ENCODE measurements around the gene SLC37A3. TPM values are rescaled to one million over a fixed set of nuclear protein-coding genes. Genes with fewer than 3 reads are reported as not detected.

Gene SLC37A3
- total RNA-seq, 1 donor from 2014 or later: 37.0 TPM

DNA sequence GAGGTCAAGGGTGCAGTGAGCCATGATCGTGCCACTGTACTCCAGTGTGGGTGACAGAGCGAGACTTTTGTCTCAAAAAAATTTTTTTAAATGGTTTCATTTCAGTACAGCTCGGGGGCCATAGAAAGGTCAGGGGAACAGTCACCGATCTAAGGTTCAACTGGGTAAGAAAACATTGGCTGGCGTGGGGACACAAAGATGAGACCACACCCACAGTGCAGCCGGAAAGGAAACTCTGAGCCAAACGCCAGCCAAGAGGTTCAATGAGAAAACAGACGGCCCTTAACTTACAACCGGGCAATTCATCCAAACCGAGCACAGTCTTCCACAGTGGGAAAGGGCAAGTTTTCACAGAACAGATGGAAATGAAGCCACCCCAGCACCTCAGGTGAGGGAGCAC is 65.1 kb downstream of the SLC37A3 start:
- no peak for DNase-seq (ENCODE audit: low read depth)
- TF ChIP-seq, protein P1, sequence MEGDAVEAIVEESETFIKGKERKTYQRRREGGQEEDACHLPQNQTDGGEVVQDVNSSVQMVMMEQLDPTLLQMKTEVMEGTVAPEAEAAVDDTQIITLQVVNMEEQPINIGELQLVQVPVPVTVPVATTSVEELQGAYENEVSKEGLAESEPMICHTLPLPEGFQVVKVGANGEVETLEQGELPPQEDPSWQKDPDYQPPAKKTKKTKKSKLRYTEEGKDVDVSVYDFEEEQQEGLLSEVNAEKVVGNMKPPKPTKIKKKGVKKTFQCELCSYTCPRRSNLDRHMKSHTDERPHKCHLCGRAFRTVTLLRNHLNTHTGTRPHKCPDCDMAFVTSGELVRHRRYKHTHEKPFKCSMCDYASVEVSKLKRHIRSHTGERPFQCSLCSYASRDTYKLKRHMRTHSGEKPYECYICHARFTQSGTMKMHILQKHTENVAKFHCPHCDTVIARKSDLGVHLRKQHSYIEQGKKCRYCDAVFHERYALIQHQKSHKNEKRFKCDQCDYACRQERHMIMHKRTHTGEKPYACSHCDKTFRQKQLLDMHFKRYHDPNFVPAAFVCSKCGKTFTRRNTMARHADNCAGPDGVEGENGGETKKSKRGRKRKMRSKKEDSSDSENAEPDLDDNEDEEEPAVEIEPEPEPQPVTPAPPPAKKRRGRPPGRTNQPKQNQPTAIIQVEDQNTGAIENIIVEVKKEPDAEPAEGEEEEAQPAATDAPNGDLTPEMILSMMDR (conservative IDR thresholded peaks at IDR 0.05; ENCODE audit: low read depth, low read length): no peak
- no peak overlapping the region for H3K4me3 ChIP-seq (ENCODE audit: low read depth, low read length)

DNA sequence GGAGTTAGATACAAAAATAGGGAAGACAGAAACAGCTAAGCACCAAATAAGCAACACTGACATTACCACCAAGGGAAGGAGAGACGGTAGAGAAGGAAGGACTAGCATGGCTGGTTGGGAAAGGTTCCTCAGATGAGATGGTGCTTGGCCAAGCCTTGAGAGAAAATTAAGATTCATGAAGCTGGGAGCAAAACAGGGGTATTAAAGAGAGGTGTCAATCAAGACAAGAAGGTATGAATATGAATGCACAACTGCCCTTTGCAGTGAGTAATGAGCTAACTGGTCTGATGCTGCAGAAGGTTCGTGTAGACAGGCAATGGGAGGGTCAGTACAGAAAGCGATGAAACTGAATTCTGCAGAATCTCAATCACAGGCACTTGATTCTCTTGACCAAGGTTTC is 67.7 kb downstream of the SLC37A3 start:
- DNase-seq (ENCODE audit: low read depth): no peak
- TF ChIP-seq, protein P1 (conservative IDR thresholded peaks at IDR 0.05; ENCODE audit: low read depth, low read length): no peak
- H3K4me3 ChIP-seq (ENCODE audit: low read depth, low read length): no peak overlapping the region

DNA sequence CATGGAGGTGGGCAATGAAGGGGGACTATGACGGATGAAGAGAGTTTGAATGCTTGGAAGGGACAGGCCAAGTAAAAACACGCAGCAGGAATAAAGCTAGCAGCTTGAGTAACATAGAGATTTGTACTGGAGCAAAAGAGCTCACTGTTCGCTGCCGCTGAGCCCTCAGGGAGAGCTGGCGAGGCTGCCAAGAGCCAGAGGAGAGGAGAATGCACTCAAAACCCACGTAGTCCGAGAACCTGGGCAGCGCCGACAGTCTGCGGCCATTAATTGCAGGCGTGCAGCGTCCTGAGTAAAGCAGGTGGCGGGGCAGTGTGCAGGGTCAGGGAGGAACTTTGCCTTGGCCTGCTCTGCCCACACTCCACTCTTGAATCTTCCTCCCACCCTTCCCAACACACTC is 68.2 kb downstream of the SLC37A3 start:
- no peak for DNase-seq (ENCODE audit: low read depth)
- H3K4me3 ChIP-seq (ENCODE audit: low read depth, low read length): no peak overlapping the region
- TF ChIP-seq, protein P1 (conservative IDR thresholded peaks at IDR 0.05; ENCODE audit: low read depth, low read length): no peak

DNA sequence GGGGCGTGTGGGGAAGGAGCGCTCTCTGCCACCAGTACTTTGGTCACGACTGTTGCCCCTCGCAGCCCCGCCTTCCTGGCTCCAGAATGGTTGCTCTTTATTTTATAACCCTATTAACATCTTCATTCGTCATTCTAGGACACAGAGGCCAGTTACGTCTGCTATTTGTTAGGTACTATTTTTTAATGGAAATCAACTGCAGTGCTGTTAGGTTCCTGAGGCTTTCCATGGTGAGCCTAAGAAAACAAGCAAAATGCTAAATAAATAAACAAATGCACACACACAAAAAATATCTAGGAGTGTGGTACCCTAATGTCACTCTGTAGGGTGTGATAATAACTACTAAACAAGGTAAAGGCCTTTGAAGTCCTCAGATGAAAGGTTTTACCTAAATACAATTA is 71.1 kb downstream of the SLC37A3 start:
- H3K4me3 ChIP-seq (ENCODE audit: low read depth, low read length): no peak overlapping the region
- no peak for DNase-seq (ENCODE audit: low read depth)
- TF ChIP-seq, protein P1 (conservative IDR thresholded peaks at IDR 0.05; ENCODE audit: low read depth, low read length): no peak

DNA sequence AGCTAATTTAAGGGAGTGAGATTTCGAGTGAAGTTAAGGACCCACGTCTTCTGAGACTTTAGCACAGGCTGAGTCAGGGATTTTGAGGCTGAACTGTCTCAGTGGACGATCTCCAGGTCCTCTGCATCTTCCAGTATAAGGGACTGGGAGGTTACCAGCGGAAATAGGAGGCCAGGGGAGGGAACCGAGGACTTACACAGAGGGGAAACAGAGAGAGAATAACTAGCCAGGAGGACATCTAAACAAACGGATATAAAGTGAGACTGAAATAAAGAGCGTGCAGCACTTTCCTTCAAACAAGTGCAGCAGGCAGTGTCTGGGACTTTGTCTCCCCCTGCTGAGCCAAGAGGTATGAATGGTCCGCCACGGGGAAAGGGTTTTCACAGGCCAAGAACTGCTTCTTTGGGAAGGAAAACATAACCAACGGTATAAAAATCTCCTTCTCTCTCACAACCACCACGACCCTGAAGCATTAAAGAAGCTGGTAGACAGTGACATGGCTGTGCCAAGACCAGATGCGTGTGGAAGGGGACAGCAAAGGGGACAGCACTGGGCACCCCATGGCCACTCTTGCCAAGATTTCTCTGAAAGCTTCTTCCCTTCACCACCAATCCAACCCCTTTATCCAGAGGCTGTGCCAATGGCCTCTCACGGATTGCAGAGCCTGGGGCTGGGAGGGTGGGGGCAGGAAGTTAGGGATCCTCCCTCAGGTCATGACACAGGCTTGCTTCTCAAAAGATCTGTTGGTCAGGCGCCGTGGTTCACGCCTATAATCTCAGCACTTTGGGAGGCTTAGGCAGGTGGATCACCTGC is 72.0 kb downstream of the SLC37A3 start:
- DNase-seq (ENCODE audit: low read depth): no peak
- peak overlapping the region; percentile 45 for H3K4me3 ChIP-seq (ENCODE audit: low read depth, low read length)
- TF ChIP-seq, protein P1 (conservative IDR thresholded peaks at IDR 0.05; ENCODE audit: low read depth, low read length): peak; percentile 94

DNA sequence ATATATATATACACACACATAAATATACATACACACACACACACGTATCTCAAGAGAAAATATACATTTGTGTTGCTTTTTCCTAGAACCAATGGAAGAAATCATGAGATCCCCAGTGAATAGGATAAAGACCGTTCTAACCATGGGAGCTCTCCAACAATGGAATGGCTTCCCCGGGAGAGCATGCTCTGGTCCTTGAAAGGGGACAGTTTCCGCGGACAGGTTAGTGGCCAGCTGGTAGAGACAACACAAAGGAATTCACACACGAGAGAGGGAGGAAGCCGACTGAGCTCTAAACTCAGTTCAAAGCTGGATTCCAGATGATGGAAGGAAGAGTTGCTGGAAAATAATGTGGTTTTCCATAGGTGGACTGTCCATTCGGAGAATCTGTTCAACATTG is 72.7 kb downstream of the SLC37A3 start:
- TF ChIP-seq, protein P1 (conservative IDR thresholded peaks at IDR 0.05; ENCODE audit: low read depth, low read length): no peak
- H3K4me3 ChIP-seq (ENCODE audit: low read depth, low read length): no peak overlapping the region
- DNase-seq (ENCODE audit: low read depth): no peak

DNA sequence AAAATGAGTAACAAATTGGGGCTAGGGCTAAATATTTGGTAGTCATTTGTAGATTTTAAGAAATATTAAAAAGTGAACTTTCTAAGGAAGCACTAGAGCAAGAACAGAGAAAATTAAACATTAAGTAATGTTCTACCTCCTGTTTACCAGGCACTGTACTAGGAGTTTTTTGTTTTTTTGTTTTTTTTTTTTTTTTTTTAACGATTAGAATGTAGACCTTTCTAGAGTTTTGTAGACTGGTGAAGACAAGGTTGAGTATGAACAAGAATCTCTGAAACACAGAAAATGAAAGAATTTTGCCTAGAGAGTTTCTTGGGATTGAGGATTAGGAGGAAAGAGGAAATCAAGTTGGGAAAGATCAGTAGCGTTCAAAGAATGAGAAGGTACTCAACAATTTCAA is 73.6 kb downstream of the SLC37A3 start:
- TF ChIP-seq, protein P1 (conservative IDR thresholded peaks at IDR 0.05; ENCODE audit: low read depth, low read length): no peak
- H3K4me3 ChIP-seq (ENCODE audit: low read depth, low read length): no peak overlapping the region

More for the DNA sequence above, 73.6 kb downstream of the SLC37A3 start:
- no peak for DNase-seq (ENCODE audit: low read depth)
